Spleen (tissue), 7 donors: ENCODE data around the gene UGT1A4.

Experiments used
- POLR2A ChIP-seq, 3 donors: fragments of 450-650 bp; IDR thresholded peaks; one replicate each; pipeline ENCODE4 v1.5.1; 2017; ENCODE audit warnings: antibody characterized with exemption in 3 of 3, mild to moderate bottlenecking in 1 of 3
- TF ChIP-seq, protein P1 (sequence below), 11 experiments: fragments of 200-600 bp in 7 of 11; fragments of 450-650 bp in 4 of 11; sonication (generic) in 4 of 11; IDR thresholded peaks in 8 of 11; conservative IDR thresholded peaks in 3 of 11; 1 replicate in 7 of 11; 2 replicates in 4 of 11; pipeline versions ENCODE4 v1.4.0 to v1.8.0; 2016 to 2021; ENCODE audit warnings: antibody characterized with exemption in 11 of 11, inconsistent platforms in 4 of 11, mild to moderate bottlenecking in 1 of 11
- donor health status: DM: no; HTN: no; CAD: no; lungs with moderate emphysema.
- donor health status: DM: no; HTN: no; CAD: no.
- donor health status: DM: no; HTN: no; CAD: no.

DNA sequence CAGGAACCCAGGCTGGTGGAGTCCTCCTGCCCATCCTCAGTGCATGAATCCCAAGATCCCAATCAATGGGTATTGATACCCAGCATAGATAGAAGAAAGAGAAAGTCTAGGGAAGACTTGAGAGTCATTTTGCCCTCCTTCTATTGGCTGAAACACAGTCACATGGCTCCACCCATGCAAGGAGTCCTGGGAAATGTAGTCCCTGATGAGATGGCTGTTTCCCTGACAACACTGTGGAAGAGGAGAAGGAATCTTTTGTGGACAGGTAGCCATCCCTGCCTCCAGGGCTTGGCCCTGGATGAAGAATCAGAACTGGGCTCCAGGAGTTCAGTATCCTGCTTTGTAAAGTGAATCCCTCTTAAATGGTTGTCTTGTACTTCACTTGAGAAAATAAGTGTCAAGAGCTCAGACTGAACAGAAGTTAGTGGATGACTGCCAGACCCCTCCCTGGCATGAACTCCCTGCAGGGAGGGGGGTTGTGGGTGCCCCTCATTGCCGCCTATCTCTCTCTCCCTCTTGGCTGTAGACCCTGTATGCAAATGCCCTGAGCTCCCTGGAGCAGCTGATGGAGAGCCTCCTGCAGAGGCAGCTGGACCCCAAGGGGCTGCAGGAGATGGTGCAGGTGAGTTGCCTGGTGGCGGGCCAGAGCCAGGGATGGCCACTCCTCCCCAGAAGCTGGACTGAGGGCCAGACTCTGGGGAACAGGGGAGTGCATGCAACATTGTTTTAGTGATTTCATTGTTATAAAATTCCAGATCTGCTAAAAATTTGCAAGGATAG is 95.7 kb downstream of the UGT1A4 start:
- no peak for TF ChIP-seq POLR2A (IDR thresholded peaks at IDR 0.05)
- TF ChIP-seq, protein P1, sequence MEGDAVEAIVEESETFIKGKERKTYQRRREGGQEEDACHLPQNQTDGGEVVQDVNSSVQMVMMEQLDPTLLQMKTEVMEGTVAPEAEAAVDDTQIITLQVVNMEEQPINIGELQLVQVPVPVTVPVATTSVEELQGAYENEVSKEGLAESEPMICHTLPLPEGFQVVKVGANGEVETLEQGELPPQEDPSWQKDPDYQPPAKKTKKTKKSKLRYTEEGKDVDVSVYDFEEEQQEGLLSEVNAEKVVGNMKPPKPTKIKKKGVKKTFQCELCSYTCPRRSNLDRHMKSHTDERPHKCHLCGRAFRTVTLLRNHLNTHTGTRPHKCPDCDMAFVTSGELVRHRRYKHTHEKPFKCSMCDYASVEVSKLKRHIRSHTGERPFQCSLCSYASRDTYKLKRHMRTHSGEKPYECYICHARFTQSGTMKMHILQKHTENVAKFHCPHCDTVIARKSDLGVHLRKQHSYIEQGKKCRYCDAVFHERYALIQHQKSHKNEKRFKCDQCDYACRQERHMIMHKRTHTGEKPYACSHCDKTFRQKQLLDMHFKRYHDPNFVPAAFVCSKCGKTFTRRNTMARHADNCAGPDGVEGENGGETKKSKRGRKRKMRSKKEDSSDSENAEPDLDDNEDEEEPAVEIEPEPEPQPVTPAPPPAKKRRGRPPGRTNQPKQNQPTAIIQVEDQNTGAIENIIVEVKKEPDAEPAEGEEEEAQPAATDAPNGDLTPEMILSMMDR (IDR thresholded peaks at IDR 0.05 in 8 of 11, conservative IDR thresholded peaks at IDR 0.05 in 3 of 11), result no peak
